Type B pancreatic cell (in vitro differentiated cells): Measurements from ENCODE around the gene PLEKHA1. TPM values are rescaled to one million over a fixed set of nuclear protein-coding genes. Genes with fewer than 3 reads are reported as not detected.

Source experiments
- DNase-seq: peaks from one replicate; pipeline ENCODE4 v3.0.0; 2021; ENCODE audit warnings: mixed read lengths; ENCODE audit not compliant: unreplicated experiment; ENCODE audit errors: extremely low spot score
- H3K27ac Mint-ChIP-seq: 2 replicates; pipeline ENCODE4 v1.8.0; 2021; ENCODE audit warnings: mild to moderate bottlenecking, mixed read lengths
- H3K27me3 Mint-ChIP-seq: 2 replicates; pipeline ENCODE4 v1.8.0; 2021; ENCODE audit warnings: mixed read lengths
- H3K36me3 Mint-ChIP-seq: 2 replicates; pipeline ENCODE4 v1.8.0; 2021; ENCODE audit warnings: mixed read lengths
- H3K4me1 Mint-ChIP-seq: one replicate; pipeline ENCODE4 v1.8.0; 2021; ENCODE audit warnings: mixed read lengths; ENCODE audit not compliant: unreplicated experiment
- H3K4me3 Mint-ChIP-seq: 2 replicates; pipeline ENCODE4 v1.8.0; 2021; ENCODE audit warnings: mild to moderate bottlenecking, mixed read lengths
- H3K9me3 Mint-ChIP-seq: 2 replicates; pipeline ENCODE4 v1.8.0; 2021; ENCODE audit warnings: mixed read lengths
- total RNA-seq: library from RNA; stranded (reverse); gene quantifications from 2 replicates; pipeline ENCODE4 v1.2.1, GENCODE V29; 2021; ENCODE audit warnings: low replicate concordance
- TF ChIP-seq, protein P1 (sequence below): fragments of 200-600 bp; sonication (generic); conservative IDR thresholded peaks from 2 replicates; pipeline ENCODE4 v1.5.0; 2021; ENCODE audit warnings: antibody characterized with exemption, mild to moderate bottlenecking

PLEKHA1 gene
- total RNA-seq, 1 donor from 2014 or later = 38.2 TPM

DNA sequence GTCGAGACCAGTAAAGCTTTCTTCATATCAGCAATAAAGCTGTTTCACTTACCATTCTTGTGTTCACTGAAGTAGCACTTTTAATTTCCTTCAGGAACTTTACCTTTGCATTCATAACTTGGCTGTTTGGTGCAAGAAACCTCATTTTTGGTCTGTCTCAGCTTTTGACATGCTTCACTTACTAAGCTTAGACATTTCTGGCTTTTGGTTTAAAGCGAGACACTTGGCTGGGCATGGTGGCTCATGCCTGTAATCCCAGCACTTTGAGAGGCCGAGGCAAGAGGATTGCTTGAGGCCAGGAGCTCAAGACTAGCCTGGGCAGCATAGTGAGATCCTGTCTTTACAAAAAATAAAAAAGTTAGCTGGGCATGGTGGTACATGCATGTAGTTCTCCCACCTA, 15.8 kb downstream of the PLEKHA1 start:
- Mint-ChIP-seq H3K27me3 (no peaks in the 10 kb centered on the region), H3K27ac (no peak overlapping the region), H3K4me1 (no peaks in the 10 kb centered on the region), H3K36me3 (peaks cover 13% of the 10 kb centered on the region), H3K4me3 (no peak overlapping the region), H3K9me3 (no peaks in the 10 kb centered on the region)
- TF ChIP-seq, protein P1, sequence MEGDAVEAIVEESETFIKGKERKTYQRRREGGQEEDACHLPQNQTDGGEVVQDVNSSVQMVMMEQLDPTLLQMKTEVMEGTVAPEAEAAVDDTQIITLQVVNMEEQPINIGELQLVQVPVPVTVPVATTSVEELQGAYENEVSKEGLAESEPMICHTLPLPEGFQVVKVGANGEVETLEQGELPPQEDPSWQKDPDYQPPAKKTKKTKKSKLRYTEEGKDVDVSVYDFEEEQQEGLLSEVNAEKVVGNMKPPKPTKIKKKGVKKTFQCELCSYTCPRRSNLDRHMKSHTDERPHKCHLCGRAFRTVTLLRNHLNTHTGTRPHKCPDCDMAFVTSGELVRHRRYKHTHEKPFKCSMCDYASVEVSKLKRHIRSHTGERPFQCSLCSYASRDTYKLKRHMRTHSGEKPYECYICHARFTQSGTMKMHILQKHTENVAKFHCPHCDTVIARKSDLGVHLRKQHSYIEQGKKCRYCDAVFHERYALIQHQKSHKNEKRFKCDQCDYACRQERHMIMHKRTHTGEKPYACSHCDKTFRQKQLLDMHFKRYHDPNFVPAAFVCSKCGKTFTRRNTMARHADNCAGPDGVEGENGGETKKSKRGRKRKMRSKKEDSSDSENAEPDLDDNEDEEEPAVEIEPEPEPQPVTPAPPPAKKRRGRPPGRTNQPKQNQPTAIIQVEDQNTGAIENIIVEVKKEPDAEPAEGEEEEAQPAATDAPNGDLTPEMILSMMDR = no peak
- no peak for DNase-seq

DNA sequence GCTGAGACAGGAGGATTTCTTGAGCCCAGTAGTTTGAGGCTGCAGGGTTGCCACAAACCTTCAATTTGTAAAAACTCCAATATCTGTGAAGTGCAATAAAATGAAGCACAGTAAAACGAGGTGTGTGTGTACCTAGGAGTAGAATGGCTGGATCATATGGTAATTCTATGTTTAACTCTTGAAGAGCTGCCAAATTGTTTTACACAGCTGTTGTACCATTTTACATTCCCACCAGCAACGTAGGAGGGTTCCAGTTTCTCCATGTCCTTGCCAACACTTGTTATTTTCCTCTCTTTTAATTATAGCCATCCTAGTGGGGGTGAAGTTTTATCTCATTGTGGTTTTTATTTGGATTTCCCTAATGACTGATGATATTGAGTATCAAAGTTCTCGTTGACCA, 16.2 kb downstream of the PLEKHA1 start:
- no peaks in the 10 kb centered on the region for H3K4me1 Mint-ChIP-seq
- H3K36me3 Mint-ChIP-seq = peaks cover 16% of the 10 kb centered on the region
- H3K9me3 Mint-ChIP-seq = no peaks in the 10 kb centered on the region
- no peak overlapping the region for H3K4me3 Mint-ChIP-seq
- no peaks in the 10 kb centered on the region for H3K27me3 Mint-ChIP-seq
- DNase-seq = no peak
- TF ChIP-seq, protein P1 = no peak
- no peak overlapping the region for H3K27ac Mint-ChIP-seq

DNA sequence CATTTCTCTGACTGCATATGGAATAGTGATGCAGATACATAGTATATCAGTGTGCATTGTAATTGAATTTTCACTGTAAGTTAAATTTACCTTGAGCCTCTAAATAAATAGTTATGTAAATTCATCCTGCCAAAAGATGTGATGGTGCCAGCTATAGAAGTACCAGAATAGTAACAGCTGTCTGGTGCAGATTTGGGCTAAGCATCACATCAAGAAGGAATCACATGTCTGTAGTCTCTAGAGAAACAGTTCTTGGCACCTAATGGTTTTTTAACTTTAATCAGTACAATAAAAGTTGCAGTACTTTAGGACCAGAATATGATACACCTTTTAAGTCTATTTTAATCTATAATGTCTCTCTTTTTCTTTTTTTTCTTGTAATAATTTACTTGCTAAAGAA, 17.4 kb downstream of the PLEKHA1 start:
- H3K9me3 Mint-ChIP-seq = no peaks in the 10 kb centered on the region
- TF ChIP-seq, protein P1 = no peak

DNA sequence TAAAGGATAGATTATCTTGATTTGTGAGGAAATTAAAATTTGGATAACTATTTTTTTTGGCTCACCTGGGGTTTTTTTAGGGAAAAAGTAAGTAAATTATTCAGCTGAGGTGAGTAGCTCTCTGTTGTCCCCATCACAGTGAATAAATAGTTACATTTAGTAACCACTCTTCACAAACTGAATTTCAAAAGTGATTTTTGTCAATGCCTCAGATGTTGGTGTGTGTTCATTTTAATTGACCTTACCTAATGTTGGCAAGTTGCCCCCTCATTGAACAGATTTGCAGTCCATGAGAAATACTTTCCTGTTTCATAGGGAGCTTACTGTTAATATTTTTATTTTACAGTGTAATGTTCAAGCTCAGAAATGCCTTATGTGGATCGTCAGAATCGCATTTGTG, 18.3 kb downstream of the PLEKHA1 start:
- no peaks in the 10 kb centered on the region for H3K9me3 Mint-ChIP-seq
- TF ChIP-seq, protein P1 = no peak
- no peaks in the 10 kb centered on the region for H3K27me3 Mint-ChIP-seq
- no peaks in the 10 kb centered on the region for H3K4me1 Mint-ChIP-seq
- no peak for DNase-seq
- no peak overlapping the region for H3K27ac Mint-ChIP-seq
- H3K36me3 Mint-ChIP-seq = peaks cover 13% of the 10 kb centered on the region
- no peak overlapping the region for H3K4me3 Mint-ChIP-seq

More for the DNA sequence above, 17.4 kb downstream of the PLEKHA1 start:
- H3K27me3 Mint-ChIP-seq = no peaks in the 10 kb centered on the region
- H3K4me3 Mint-ChIP-seq = no peak overlapping the region
- H3K27ac Mint-ChIP-seq = no peak overlapping the region
- H3K4me1 Mint-ChIP-seq = no peaks in the 10 kb centered on the region
- DNase-seq = no peak
- peaks cover 18% of the 10 kb centered on the region for H3K36me3 Mint-ChIP-seq

DNA sequence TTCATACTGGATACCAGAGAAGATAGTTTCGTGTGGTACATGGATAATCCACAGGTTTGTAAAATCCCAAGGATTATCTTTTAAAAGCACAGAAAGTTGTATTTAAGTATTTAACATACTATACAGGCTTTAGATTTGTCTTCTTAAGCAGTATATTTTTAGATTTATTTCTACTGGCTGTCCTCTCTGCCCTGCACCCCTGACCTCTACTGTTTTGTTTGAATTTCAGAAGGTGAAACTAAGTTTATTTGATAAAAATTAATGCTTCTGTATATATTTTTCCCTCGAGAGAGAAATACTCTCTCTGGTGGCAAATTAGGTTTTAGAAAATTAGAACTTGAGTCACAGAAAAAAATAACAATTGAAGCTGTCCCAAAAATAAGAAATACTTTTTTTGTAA, 18.8 kb downstream of the PLEKHA1 start:
- H3K9me3 Mint-ChIP-seq = no peaks in the 10 kb centered on the region
- H3K27me3 Mint-ChIP-seq = no peaks in the 10 kb centered on the region
- TF ChIP-seq, protein P1 = no peak
- no peak overlapping the region for H3K4me3 Mint-ChIP-seq
- H3K27ac Mint-ChIP-seq = no peak overlapping the region
- H3K36me3 Mint-ChIP-seq = peaks cover 13% of the 10 kb centered on the region
- DNase-seq = no peak
- no peaks in the 10 kb centered on the region for H3K4me1 Mint-ChIP-seq

DNA sequence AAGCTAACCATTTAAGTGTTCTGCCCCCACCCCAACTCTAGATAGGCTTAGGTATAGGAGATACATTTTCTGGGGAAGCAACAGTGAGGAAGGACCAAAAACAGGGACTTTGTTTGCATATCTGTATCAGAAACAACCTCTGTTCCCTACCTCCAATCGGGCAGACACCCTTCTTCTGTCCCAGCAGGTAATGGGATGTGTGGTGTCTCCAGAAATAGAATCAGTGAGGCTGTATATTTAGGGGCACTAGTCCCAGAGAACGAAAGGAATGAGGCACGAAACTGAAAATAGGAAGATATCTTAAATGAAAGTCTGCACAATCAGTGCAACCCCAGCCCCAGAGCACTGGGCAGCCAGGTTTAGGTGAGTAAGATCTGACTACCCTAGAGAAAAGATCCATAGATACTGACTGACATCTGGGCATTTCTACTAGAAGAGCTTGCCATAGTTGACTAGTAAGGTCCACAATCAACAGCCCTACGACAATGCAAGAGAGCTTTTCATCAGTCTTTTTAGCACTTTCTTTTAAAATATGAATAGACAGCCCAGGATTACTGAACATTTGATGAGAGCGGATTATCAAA, 28.1 kb downstream of the PLEKHA1 start:
- no peak overlapping the region for H3K4me3 Mint-ChIP-seq
- H3K27ac Mint-ChIP-seq = no peak overlapping the region
- no peak for DNase-seq
- H3K9me3 Mint-ChIP-seq = no peaks in the 10 kb centered on the region
- TF ChIP-seq, protein P1 = no peak
- no peaks in the 10 kb centered on the region for H3K4me1 Mint-ChIP-seq
- no peaks in the 10 kb centered on the region for H3K36me3 Mint-ChIP-seq
- H3K27me3 Mint-ChIP-seq = no peaks in the 10 kb centered on the region
